ENCODE measurements around the gene PNMA8C. TPM values are rescaled to one million over a fixed set of nuclear protein-coding genes. Genes with fewer than 3 reads are reported as not detected.

PNMA8C gene
- total RNA-seq, 1 donor: 0.36 TPM

DNA sequence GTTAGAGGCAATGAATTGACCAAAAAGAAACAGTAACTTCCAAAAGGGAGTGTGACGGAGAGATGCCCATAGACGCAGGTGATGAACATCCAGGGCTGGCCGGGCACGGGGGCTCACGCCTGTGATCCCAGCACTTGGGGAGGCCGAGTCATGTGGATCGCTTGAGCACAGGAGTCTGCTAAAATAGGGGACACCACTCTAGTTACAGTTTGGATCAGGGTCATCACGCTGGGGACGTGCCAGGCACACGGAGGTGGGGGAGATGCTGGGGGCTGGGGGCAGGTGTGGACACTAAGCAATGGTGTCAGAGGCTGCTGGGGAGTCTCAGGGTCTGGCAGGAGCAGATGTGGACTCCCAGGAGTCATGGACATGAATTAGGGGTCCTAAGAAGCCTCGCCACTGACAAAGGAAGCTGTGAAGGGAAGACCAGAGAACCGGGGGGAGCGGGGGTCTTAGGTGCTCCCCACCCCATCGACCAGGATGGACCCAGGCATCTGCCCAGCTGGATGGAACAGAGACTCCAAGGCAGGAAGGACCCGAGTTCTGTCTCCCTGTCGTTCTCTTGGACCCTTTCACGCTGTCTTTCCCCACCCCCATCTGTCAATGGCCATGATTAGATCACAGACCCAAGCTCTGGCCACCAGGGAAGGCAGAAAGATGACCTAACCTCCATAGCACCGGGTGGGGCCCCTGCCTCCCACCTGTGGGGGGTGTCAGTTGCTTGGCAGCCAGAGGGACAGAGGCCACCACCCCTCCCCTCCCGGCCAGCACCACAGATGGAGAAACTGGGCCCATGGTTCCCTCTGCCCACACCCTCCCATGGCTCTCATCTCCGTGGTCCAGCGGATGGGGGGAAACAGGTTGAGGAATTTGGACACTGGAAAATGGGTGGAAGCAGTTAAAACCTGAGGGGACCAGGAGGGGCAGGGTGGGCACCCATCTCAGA lies 35.0 kb downstream of the PNMA8C start:
- no peak overlapping the region for H3K27ac ChIP-seq (ENCODE audit: low read depth, low read length)
- H3K4me3 ChIP-seq (ENCODE audit: insufficient read depth, low read length): no peak overlapping the region
- peaks cover 14% of the 10 kb centered on the region for H3K4me1 ChIP-seq (ENCODE audit: insufficient read depth, low read length)
- no peaks in the 10 kb centered on the region for H3K27me3 ChIP-seq (ENCODE audit: insufficient read depth, low read length)
- H3K36me3 ChIP-seq (ENCODE audit: insufficient read depth, low read length): peaks cover 14% of the 10 kb centered on the region
- no peaks in the 10 kb centered on the region for H3K9me3 ChIP-seq (ENCODE audit: low read depth, low read length)
- no peak overlapping the region for H2AFZ ChIP-seq (ENCODE audit: low read length)
- DNase-seq (ENCODE audit: insufficient read length, low spot score, missing footprints): peak; percentile 77
- TF ChIP-seq, protein P1, sequence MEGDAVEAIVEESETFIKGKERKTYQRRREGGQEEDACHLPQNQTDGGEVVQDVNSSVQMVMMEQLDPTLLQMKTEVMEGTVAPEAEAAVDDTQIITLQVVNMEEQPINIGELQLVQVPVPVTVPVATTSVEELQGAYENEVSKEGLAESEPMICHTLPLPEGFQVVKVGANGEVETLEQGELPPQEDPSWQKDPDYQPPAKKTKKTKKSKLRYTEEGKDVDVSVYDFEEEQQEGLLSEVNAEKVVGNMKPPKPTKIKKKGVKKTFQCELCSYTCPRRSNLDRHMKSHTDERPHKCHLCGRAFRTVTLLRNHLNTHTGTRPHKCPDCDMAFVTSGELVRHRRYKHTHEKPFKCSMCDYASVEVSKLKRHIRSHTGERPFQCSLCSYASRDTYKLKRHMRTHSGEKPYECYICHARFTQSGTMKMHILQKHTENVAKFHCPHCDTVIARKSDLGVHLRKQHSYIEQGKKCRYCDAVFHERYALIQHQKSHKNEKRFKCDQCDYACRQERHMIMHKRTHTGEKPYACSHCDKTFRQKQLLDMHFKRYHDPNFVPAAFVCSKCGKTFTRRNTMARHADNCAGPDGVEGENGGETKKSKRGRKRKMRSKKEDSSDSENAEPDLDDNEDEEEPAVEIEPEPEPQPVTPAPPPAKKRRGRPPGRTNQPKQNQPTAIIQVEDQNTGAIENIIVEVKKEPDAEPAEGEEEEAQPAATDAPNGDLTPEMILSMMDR (IDR thresholded peaks at IDR 0.05; ENCODE audit: extremely low read depth, low read depth, low read length): no peak
- H3K79me2 ChIP-seq (ENCODE audit: insufficient read depth, low read length): no peaks in the 10 kb centered on the region
- peaks cover 5% of the 10 kb centered on the region for H4K20me1 ChIP-seq (ENCODE audit: insufficient read depth, low read length)
- no peak overlapping the region for H3K4me2 ChIP-seq (ENCODE audit: insufficient read depth, low read length)

DNA sequence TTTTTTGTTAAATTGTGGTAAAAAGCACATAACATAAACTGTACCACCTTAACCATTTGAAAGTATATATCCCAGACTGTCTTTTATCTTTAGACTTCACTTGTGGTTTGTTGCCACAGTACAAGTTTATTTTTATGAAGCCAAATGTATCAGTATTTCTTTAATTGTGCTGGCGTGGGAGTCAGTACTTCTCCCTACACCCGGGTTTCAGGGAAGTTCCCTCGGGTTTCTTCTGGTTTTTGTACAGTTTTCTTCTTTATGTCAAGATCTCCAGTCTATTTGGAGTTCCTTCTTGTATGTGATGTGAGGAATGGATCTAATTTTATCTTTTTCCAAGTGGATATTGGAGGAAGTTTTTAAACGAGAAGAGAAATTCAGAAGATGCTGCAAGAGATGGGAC lies 35.9 kb downstream of the PNMA8C start:
- H3K27ac ChIP-seq (ENCODE audit: low read depth, low read length): peak overlapping the region; percentile 59

DNA sequence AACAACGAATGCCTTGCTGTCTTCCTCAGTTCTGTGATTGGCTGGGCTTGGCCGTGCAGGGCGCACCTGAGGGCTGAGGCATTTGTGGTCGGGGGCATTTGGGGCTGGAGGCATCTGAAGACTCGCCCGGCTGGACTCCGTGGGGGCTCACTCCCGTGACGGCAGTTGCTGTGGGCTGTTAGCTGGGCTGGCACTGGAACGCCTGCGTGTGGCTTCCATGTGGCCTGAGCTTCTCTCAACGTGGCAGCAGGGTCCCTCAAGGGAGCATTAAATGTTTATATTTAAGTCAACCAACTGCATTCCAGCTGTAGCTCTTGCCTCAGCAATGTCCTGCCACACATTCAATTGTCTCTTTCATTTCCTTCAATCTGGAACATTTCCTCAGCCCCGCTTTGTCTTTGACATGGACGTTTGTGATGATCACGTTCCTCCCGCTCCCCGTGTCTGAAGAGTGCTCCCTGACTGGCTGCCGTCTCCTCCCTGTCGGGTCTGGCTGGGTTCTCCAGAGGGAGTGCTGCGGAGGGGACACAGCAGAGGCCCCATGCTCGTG lies 36.4 kb downstream of the PNMA8C start:
- no peaks in the 10 kb centered on the region for H3K27me3 ChIP-seq (ENCODE audit: insufficient read depth, low read length)
- peaks cover 5% of the 10 kb centered on the region for H4K20me1 ChIP-seq (ENCODE audit: insufficient read depth, low read length)
- H2AFZ ChIP-seq (ENCODE audit: low read length): no peak overlapping the region
- no peaks in the 10 kb centered on the region for H3K79me2 ChIP-seq (ENCODE audit: insufficient read depth, low read length)
- peaks cover 28% of the 10 kb centered on the region for H3K36me3 ChIP-seq (ENCODE audit: insufficient read depth, low read length)
- peaks cover 14% of the 10 kb centered on the region for H3K4me1 ChIP-seq (ENCODE audit: insufficient read depth, low read length)
- peak; percentile 86 for DNase-seq (ENCODE audit: insufficient read length, low spot score, missing footprints)
- H3K4me2 ChIP-seq (ENCODE audit: insufficient read depth, low read length): peak overlapping the region; percentile 64
- H3K4me3 ChIP-seq (ENCODE audit: insufficient read depth, low read length): peak overlapping the region; percentile 38
- peak overlapping the region; percentile 59 for H3K27ac ChIP-seq (ENCODE audit: low read depth, low read length)
- H3K9me3 ChIP-seq (ENCODE audit: low read depth, low read length): no peaks in the 10 kb centered on the region
- TF ChIP-seq, protein P1 (IDR thresholded peaks at IDR 0.05; ENCODE audit: extremely low read depth, low read depth, low read length): no peak

More for the DNA sequence above, 35.9 kb downstream of the PNMA8C start:
- Histone ChIP-seq H3K4me3 (ENCODE audit: insufficient read depth, low read length) (peak overlapping the region; percentile 38), H2AFZ (ENCODE audit: low read length) (no peak overlapping the region), H3K4me2 (ENCODE audit: insufficient read depth, low read length) (peak overlapping the region; percentile 64), H3K79me2 (ENCODE audit: insufficient read depth, low read length) (no peaks in the 10 kb centered on the region), H3K4me1 (ENCODE audit: insufficient read depth, low read length) (peaks cover 14% of the 10 kb centered on the region), H4K20me1 (ENCODE audit: insufficient read depth, low read length) (peaks cover 5% of the 10 kb centered on the region), H3K9me3 (ENCODE audit: low read depth, low read length) (no peaks in the 10 kb centered on the region), H3K36me3 (ENCODE audit: insufficient read depth, low read length) (peaks cover 23% of the 10 kb centered on the region), H3K27me3 (ENCODE audit: insufficient read depth, low read length) (no peaks in the 10 kb centered on the region)
- TF ChIP-seq, protein P1 (IDR thresholded peaks at IDR 0.05; ENCODE audit: extremely low read depth, low read depth, low read length): no peak
- DNase-seq (ENCODE audit: insufficient read length, low spot score, missing footprints): peak; percentile 80

All from osteoblast (primary cell).